HG03457 (cell line): ENCODE data around the gene MTERF4.

ENCODE experiments used
- ATAC-seq: cut with Tn5 transposase; IDR thresholded peaks from one replicate; pipeline ENCODE4 v1.9.1; 2021; ENCODE audit warnings: moderate number of reproducible peaks; ENCODE audit not compliant: unreplicated experiment

MTERF4 gene

DNA sequence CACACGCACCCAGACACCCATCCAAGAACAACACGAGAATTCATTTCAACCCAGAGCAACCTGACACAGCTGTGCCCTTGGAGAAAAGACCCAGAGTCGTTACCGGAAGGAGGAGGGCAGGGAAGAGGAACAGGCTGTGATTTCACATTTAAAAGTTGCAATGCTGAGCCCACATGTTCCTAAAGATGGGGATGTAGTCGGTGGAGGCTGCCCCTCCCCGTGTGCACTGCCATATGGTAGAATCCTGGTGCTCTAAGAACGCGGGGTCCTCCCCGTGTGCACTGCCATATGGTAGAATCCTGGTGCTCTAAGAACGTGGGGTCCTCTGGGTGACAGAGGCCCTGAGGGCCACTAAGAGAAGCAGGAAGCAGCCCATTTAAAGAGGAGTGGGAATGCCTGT lies 10.9 kb downstream of the MTERF4 start:
- no peak for ATAC-seq

DNA sequence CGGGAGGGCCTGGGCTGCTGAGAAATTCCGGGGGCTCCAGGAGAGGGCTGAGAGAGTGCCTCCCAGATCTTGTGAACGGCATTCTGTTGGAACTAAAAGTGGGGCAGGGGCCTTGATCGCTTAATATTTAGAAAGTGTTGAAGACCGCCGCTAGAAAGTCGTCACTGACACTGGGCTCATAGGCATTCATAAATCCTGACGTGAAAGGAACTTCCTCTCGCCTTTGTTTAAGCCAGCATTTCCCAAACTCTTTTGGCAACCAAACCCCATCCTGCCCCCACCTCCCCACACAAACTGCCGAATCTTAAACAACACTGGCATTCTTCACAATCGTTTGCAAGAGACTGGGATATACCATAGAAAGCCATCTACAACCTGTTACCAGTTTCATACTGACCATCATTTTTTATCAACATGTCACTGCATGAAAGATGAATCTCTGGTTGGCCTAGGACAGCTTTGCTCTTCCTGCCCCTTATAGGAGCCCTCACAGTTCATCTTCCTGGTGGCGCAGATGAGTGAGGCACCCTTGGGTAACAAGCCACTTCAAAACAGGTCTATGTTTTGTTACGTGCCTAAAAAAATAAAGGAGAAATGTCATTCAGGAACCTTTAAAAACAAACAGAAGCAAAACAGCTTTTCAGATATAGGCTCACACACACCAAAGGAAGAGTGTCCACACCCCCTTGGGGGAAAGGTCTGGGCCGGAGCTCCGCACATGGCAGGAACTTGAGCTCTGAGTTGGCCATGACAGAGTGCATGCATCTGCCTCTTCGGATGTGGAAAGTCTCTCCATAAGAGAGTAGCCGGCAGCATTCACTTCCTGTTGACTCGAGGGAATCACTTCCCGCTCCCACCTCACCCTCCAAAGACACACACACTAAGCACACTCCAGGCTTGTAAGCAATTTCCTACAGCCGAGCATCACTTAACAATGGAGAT lies 13.0 kb downstream of the MTERF4 start:
- no peak for ATAC-seq

DNA sequence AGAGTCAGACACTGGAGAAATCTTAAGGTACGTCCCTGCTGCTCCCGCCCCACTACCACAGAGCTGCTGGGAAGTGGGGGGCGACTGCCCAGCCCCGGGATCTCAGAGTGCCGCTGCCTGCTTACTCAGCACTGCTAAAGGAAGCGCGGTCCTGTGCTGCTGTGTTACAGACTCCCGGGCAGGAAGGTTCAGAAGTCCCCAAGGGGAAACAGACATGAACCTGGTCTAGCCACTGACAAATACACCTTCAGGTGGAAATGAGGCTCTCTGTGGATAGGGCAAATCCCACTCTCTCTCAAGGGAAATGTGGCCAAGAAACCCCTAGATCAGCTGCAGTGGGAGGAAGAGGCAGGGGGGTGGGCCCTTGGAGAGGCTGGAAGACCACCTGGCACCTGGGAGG lies 13.7 kb downstream of the MTERF4 start:
- no peak for ATAC-seq

DNA sequence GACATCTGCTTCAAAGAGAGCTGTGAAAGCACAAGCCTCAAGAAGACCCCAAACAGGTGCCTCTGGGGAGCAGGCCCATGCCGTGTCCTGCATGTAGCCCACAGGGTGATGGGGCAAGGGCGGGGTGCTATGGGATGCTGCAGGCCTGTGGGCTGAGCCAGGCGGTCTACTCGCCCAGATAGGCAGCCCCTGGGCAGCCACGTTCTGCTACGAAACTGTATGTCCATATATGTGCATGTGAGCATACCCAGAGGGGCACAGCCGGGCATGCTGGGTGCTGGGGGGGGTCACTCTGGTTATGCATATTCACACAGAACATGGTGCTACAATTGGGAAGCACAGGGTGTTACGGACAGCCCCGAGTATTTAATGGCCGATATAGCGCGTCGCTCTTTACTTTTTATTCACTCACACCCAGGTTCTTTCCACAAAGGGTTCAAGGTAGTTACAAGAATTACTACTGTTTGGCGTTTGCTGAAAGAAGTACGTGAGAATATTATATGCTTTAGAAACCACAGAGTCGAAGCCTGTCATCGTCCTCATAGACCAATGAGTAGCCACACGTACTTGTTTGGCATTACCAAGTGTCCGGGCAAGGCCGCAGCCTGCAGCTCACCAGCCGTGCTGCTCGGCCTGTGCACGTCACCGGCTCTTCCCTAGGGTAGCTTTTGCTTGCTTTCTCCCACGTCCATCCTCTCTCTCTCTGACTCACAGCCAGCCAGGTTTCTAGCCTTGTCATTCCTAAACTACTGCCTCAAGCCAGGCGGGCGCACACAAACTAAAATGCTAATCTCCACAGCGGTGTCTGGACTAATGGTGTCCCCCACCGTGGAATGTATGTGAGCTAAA lies 14.4 kb downstream of the MTERF4 start:
- ATAC-seq = no peak

DNA sequence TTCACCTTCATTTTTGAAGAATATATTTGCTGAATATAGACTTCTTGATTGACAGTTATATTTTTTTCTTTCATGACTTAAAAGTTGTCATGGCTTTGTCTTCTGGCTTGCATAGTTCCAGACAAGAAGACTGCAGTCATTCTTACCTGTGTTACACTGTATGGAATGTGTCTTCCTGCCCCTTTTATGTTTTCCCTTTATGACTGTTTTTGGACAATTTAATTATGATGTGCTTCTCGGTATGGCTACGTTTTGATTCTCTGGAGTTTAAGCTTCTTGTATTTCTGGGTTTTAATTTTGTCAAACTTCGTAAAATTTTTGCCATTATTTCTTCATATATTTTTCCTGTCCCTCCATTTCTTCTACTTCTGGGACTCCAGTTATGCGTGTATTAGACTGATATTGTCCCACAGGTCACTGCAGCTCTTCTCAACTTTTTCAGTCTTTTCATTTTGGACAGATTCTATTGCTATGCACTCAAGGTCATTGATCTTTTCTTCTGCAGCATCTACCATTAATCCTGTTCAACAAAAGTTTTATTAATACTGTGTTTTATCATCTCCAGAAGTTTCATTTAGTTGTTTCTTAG lies 17.1 kb downstream of the MTERF4 start:
- no peak for ATAC-seq

DNA sequence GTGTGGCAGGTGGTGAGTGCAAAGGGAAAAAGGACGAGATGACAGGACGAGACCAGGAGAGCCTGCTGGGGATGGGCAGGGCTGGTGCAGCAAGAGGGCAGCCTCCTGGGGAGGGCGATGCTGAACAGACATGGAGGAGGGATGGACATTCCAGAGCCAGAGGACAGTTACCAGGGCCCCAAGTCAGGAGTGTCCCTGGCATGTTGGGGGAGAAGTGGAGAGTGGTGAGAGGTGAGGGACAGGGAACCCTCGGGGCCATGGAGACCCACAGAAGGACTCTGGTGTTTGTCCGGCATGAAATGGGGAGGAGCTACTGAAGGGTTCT lies 19.0 kb downstream of the MTERF4 start:
- no peak for ATAC-seq

DNA sequence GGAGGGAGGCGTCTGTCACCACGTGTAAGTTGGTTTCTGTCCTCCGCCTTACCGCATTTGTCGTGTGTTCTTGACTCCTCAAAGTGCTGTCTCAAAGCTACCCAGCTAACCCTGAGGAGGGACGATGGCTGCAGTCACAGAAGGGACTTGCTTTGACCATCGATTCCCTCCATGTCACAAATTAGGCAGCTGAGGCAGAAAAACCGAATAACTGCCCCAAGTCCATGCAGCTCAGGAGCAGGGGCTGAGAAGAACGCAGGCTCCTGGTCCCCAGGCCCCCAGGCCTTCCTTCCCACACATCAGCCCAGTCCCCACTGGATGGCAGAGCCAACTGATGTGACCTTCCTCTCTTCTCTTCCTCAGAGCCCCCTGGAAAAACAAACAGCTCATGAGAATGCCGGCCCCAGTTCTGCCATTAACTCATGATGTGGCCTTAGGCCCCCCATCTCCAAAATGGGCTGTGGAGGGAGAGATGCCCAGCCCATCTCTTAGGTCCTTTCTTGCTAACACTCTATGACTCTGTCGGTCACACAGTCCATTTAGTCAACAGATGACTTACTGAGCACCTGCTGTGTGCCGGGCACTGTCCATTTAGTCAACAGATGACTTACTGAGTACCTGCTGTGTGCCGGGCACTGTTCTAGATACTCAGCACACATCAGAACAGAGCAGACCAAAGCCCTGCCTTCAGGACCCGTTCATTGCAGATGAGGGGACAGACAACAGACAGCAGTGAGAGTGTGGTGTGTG lies 19.6 kb downstream of the MTERF4 start:
- no peak for ATAC-seq

DNA sequence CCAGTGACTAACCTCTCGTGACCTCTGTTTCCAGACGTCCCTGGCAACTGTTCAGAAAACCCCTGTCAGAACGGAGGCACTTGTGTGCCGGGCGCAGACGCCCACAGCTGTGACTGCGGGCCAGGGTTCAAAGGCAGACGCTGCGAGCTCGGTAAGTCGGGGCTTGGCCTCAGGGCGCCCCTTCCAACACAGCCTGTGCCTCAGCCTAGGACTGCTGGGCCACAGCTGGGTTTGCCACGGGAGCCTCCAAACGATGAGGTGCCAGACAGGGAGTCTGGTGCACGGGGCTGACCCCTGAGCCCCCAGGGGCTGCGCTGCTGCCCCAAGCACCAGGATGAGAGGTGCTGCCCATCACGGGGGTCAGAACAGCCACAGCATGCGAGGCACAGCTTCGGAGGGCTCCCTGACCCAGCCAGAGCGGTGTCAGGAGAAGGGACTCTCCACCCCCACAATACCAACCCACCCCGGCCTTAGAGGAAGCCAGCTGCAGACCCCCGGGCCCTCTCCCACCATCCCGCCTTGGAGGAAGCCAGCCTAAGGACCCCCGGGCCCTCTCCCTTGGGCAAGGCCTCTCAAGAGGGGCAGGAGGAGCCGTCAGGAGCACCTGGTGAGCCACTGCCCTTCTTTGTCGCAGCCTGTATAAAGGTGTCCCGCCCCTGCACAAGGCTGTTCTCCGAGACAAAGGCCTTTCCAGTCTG lies 20.3 kb downstream of the MTERF4 start:
- ATAC-seq = no peak

DNA sequence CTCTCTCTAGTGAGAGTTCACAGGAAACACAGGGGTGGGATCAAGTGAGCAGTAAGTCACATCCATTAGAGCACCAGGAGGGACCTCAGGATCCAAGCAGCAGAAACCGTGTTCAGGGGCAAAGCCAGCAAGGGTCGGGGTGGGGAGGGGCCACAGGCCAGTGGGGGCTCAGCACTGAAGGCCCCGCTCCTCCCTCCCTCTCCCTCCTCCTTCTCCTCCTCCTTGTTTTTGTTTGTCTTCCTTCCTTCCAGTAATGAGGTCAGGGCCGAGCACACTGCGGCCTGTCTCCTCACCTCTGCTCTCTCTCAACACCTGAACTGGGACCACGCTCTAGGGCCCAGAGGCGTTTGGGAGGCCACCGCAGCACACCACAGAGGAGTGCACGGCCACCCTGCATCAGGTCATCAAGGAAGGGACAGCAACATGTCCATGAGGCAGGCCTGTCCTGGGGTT lies 20.9 kb downstream of the MTERF4 start:
- ATAC-seq = no peak

DNA sequence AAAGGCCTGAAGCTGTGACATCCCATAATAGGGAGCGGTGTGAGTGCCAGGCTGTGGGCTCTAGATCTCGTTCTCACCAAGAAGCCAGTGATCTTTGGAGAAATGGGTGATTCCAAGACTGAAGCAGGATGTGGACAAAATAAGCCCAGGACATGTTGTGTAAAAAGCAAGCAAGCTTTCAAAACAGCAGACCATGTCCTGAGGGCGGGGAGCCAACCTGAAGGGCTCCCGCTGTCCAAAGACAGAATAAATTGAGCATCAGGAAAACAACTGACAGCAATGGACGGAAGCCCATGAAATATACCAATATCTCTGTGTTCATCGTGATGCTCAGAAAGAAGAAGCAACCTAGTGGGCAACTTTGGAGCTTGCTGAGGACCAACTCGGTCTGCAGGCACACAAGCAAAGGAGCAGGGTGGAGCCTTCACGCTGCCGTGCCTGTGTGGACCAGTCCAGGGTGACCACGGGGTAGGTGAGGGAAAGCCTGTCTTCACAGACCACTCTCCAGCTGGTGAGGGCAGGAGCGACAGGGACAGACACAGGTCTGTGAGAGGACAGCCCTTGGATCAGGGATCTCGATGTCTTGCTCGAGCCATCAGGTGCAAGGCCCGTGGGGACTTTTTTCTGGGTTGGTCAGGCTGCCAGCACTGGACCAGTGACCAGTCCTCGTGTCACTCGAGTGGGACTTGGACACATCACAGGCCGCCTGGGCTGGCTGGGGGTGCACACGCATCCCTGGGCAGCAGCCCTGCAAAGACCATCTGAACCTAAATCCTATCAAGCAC lies 21.5 kb downstream of the MTERF4 start:
- no peak for ATAC-seq

DNA sequence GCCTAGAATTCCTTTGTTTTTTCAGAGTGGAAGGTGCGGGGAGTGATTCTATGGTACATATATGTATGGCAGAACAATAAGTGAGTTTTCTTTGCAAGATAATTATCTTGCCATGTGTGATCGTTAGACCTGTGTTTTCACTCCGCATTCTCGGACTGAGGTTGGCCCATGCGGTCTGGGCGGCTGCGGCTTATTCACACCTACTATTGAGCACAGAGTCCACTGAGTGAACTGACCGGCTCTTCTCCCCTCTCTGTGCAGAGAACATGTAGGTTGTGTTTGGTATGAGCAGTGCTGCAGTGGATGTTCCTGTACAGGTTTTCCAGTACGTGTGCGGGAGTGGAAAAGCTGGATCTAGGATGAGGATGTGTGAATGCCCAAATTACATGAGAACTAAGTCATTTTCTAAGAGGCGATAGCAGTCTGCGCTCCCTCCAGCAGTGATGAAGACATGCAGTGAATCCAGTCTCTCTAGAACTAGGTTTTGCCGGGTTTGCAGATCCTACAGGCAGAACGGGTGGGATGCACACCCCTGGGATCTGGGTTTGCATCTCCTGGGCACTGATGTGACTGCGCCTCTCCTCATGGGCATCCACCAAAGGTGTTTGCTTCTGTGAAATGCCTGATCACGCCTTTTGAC lies 27.1 kb downstream of the MTERF4 start:
- no peak for ATAC-seq

DNA sequence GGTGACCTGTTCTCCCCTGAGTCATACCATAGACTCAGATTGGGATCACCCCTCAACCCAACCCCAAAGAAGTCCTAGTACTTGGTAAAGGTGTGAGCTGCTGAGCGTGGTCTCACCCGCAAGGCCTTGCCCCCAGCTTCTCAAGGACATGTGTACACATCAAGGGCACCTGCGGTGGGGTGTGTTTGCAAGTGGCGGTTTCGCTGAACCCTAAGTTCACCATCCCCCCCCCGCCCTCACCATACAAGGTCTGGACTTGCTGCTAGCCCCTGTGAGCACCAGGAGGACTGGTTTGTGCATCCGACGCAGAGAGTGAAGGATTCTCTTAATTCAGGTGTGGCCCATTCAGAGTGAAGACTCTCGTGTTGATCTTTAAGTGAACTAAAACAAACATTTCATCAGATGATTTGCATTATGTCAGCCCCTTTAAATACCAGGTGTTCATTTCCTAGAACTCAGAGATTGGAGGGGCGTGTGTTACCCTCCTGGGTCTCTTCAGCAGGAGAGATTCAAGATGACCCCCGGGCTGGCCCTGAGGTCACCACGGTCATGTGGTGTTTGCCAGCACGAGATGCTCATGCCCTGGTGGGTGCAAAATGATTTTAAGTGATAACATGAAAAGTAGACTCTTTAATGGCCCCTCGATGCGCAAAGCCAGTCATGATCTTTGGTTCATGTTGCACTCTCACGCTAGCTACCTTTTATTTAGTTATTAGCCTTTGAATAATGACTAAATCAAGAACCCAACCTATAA lies 27.8 kb downstream of the MTERF4 start:
- no peak for ATAC-seq

DNA sequence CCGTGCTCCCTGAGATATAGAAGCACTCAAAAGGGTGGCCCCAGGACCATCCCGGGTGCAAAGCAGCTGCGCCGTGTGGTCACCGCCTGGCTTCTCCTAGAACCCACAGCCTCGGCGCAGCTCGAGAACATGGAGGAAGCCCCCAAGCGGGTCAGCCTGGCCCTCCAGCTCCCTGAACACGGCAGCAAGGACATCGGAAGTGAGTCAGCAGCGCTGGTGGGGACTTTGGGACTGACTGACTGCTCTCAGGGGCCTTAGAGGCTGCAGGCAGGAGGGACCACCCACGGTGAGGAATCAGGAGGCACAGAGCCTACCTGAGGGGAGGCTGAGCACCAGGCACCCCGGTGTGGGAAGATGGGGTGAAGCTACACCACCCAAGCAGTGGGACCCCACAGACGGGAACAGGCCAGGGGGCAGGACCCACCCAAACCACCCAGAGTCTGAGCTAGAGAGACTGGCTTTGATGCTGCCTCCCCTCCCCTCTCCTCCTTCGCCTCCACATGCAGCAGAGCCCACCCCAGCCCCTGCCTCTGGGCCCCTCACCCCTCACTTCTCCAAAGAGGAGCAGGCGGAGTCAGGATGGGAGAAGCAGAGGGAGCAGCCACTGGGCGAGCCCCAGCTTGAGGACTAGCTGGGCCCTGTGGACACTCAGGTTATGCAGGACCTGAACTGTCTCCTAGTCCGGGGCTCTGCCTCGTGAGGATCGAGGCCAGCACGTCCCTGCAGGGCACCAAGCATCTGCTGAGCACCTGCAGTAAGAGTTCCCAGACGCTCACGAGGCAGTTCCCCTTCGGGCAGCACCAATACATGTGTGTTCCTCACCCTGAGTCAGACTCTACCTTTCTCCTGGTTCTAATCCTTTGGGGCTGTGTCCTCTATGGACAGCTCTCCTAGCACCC lies 28.7 kb downstream of the MTERF4 start:
- no peak for ATAC-seq

DNA sequence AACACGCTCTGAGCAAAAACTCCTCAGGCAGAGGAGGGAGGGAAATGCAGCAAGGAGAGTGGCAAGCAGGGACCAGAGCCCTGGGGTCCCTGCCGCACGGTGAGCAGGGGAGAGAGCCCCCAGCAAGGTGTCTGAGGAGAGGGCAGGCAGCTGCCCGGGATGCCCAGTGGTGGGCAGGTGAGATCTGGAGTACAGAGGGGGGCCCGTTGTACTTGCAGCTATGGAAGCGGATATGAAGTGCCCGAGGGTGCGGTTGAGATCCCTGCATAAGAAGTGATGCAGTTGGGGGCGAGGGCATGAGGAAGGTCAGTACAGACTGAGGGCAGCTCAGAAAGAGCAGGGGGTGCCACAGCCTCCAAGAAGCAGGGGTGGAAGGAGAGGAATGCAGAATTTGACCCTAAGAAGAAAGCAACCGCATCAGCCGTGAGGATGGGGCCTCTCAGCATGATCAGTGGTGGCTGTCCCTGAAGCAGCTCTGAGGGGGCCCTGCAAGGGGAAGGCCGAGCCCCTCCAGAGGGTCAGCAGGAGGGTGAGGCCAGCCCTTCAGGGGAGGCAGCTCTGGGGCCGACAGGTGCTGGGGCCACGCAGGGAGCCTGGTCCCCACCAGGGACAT lies 29.4 kb downstream of the MTERF4 start:
- ATAC-seq = no peak

DNA sequence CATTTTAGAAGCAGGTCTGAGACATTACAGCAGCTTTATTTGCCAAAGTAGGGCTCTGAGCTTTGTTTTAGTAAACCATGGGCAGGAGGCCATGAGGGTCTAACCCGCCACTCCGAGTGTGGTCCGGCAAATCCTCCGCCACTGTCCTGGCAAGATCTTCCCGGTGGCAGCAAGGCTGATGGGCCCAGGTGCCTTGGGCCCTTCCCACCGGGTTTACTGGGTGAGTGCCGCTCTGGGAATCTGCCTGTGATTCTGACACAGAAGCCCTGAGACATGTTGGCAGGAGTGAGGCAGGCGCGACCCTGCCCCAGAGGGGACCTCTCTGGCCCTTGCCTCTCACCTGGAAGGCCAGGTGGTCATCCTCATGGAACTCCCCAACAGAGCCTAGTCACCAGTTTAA lies 29.9 kb downstream of the MTERF4 start:
- no peak for ATAC-seq

DNA sequence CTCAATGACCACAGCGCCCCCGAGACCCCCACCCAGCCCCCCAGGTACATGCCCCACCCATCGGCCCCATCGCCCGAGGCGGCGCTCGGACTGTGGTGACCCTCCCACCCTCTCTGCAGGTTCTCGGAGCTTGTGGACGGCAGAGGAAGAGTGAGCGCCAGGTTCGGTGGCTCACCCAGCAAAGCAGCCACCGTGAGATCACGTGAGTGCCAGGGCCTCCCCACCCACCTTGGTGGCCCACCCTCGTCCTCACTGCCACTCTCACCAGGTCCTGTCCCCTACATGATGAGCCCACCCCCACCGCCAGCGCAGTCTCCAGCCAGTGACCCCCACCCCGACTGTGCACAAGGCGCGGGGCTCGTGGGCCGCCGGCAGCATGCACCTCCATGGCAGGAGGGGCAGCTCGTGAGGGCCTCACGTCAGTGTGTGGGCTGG lies 30.4 kb downstream of the MTERF4 start:
- ATAC-seq = no peak
